Hepatocyte (in vitro differentiated cells): ENCODE data around the gene CEP83. TPM values are rescaled to one million over a fixed set of nuclear protein-coding genes. Genes with fewer than 3 reads are reported as not detected.

Experiments
- DNase-seq: peaks from one replicate; pipeline ENCODE4 v3.0.0-alpha.2; 2016; ENCODE audit warnings: low spot score
- H2AFZ ChIP-seq: fragments of 200-600 bp; sonication (generic); 2 replicates; pipeline ENCODE4 v1.6.0; 2016; ENCODE audit warnings: antibody characterized with exemption, mild to moderate bottlenecking
- H3K27ac ChIP-seq: fragments of 200-600 bp; sonication (generic); 2 replicates; pipeline ENCODE4 v1.5.1; 2016; ENCODE audit warnings: mild to moderate bottlenecking
- H3K27me3 ChIP-seq: fragments of 200-600 bp; sonication (generic); 2 replicates; pipeline ENCODE4 v1.6.1; 2016
- H3K36me3 ChIP-seq: fragments of 200-600 bp; sonication (generic); replicated peaks from 2 replicates; pipeline ENCODE4 v1.5.1; 2016; ENCODE audit warnings: low read depth; ENCODE audit not compliant: insufficient read depth
- H3K4me1 ChIP-seq: fragments of 200-600 bp; sonication (generic); 2 replicates; pipeline ENCODE4 v1.5.1; 2016; ENCODE audit warnings: mild to moderate bottlenecking, moderate library complexity; ENCODE audit not compliant: insufficient read depth
- H3K4me2 ChIP-seq: fragments of 200-600 bp; sonication (generic); 2 replicates; pipeline ENCODE4 v1.6.0; 2016
- H3K4me3 ChIP-seq: fragments of 200-600 bp; sonication (generic); 2 replicates; pipeline ENCODE4 v1.5.1; 2016; ENCODE audit warnings: mild to moderate bottlenecking
- H3K79me2 ChIP-seq: fragments of 200-600 bp; sonication (generic); 2 replicates; pipeline ENCODE4 v1.6.0; 2017; ENCODE audit warnings: mild to moderate bottlenecking
- H3K9me2 ChIP-seq: fragments of 200-600 bp; sonication (generic); replicated peaks from 2 replicates; pipeline ENCODE4 v1.6.0; 2017; ENCODE audit warnings: mild to moderate bottlenecking; ENCODE audit not compliant: insufficient read depth
- H3K9me3 ChIP-seq: fragments of 200-600 bp; sonication (generic); 2 replicates; pipeline ENCODE4 v1.5.1; 2016; ENCODE audit warnings: low read depth, mild to moderate bottlenecking
- H4K20me1 ChIP-seq: fragments of 200-600 bp; sonication (generic); 2 replicates; pipeline ENCODE4 v1.6.0; 2016; ENCODE audit warnings: mild to moderate bottlenecking; ENCODE audit not compliant: insufficient read depth, poor library complexity, severe bottlenecking
- CTCF ChIP-seq: fragments of 200-600 bp; sonication (generic); IDR thresholded peaks from 2 replicates; pipeline ENCODE4 v1.5.1; 2016; ENCODE audit warnings: antibody characterized with exemption, mild to moderate bottlenecking; ENCODE audit not compliant: poor library complexity
- EZH2 ChIP-seq: fragments of 200-600 bp; sonication (generic); IDR thresholded peaks from 2 replicates; pipeline ENCODE4 v1.6.1; 2016; ENCODE audit warnings: antibody characterized with exemption, mild to moderate bottlenecking, borderline replicate concordance
- EZH2phosphoT487 ChIP-seq: fragments of 200-600 bp; sonication (generic); IDR thresholded peaks from one replicate; pipeline ENCODE4 v1.6.1; 2018; ENCODE audit warnings: antibody characterized with exemption, mild to moderate bottlenecking, low read depth, moderate library complexity; ENCODE audit not compliant: unreplicated experiment, severe bottlenecking
- WGBS: methylation state at CpG from one replicate; pipeline ENCODE4 v1.1.6; 2016; ENCODE audit warnings: low lambda C conversion rate; ENCODE audit errors: missing lambda C conversion rate; 5-methylcytosine and 5-hydroxymethylcytosine counted together
- polyA plus RNA-seq: library from polyadenylated mRNA; unstranded; fragments of >200 nt; fragmentation: Nextera tagmentation; extraction: Ambion mirVana; gene quantifications from 2 replicates; pipeline ENCODE4 v1.2.1, GENCODE V29; 2016
- total RNA-seq: library from RNA; depleted of rRNA; stranded (reverse); fragments of >200 nt; gene quantifications from 2 replicates; pipeline ENCODE4 v1.2.3, GENCODE V29; 2014

The CEP83 gene
- total and polyA plus RNA-seq, 2 experiments from 2014 or later, result 3.7 to 20.1 TPM

- no peak overlapping the region for H3K27ac ChIP-seq
- no peaks in the 10 kb centered on the region for H4K20me1 ChIP-seq
- no peak overlapping the region for H3K4me2 ChIP-seq
- H3K4me1 ChIP-seq, result no peaks in the 10 kb centered on the region
- 31% methylated on average over 2 of the region's 2 CpGs for WGBS
- H3K9me3 ChIP-seq, result no peaks in the 10 kb centered on the region
- H3K9me2 ChIP-seq, result no peaks in the 10 kb centered on the region
- no peak overlapping the region for H2AFZ ChIP-seq
- no peak overlapping the region for H3K4me3 ChIP-seq
- H3K27me3 ChIP-seq, result no peaks in the 10 kb centered on the region
- H3K79me2 ChIP-seq, result no peaks in the 10 kb centered on the region
- no peak for TF ChIP-seq EZH2
- no peak for TF ChIP-seq CTCF
- TF ChIP-seq EZH2phosphoT487, result no peak
- no peaks in the 10 kb centered on the region for H3K36me3 ChIP-seq
- no peak for DNase-seq
Observed at GRCh38 chr12:94488463-94488862, 28.8 kb upstream of the CEP83 start.

DNA sequence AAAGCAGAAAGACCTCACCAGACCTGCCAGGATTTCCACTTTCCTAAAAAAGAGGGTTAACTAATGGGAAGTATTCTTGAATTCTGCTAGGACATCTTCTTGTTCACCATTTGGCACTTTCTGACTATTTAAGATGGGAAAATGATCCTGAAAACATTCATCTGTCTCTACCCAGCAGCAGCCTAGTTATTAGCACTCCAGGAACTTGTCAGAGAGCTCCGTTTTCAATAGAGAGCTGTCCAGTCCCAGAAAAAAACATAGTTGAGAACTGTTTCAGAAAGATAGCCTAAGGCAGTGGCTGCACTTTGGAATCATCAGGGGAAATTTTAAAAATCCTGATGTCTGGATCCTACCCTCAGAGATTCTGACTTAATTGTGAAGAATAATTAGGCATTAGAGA lies 22.1 kb upstream of the CEP83 start:
- Histone ChIP-seq H3K4me1 (no peaks in the 10 kb centered on the region), H3K9me2 (no peaks in the 10 kb centered on the region), H3K36me3 (no peaks in the 10 kb centered on the region), H2AFZ (no peak overlapping the region), H3K4me2 (no peak overlapping the region), H3K9me3 (no peaks in the 10 kb centered on the region), H3K4me3 (no peak overlapping the region), H4K20me1 (no peaks in the 10 kb centered on the region), H3K27me3 (peaks cover 8% of the 10 kb centered on the region), H3K79me2 (no peaks in the 10 kb centered on the region), H3K27ac (no peak overlapping the region)
- no peak for DNase-seq
- 40% methylated on average over 1 of the region's 1 CpG for WGBS
- TF ChIP-seq EZH2phosphoT487, result no peak
- TF ChIP-seq CTCF, result no peak
- TF ChIP-seq EZH2, result no peak

GRCh38 chr12:94469522-94469921 lies 9.9 kb upstream of the CEP83 start:
- DNase-seq, result no peak
- Histone ChIP-seq H3K4me2 (no peak overlapping the region), H4K20me1 (no peaks in the 10 kb centered on the region), H3K79me2 (no peaks in the 10 kb centered on the region), H3K9me2 (no peaks in the 10 kb centered on the region), H3K36me3 (no peaks in the 10 kb centered on the region), H2AFZ (no peak overlapping the region), H3K27ac (no peak overlapping the region), H3K27me3 (no peaks in the 10 kb centered on the region), H3K4me1 (no peaks in the 10 kb centered on the region), H3K9me3 (no peaks in the 10 kb centered on the region), H3K4me3 (no peak overlapping the region)
- TF ChIP-seq CTCF (no peak), EZH2phosphoT487 (no peak), EZH2 (no peak)
- 96% methylated on average over 8 of the region's 8 CpGs for WGBS

DNA sequence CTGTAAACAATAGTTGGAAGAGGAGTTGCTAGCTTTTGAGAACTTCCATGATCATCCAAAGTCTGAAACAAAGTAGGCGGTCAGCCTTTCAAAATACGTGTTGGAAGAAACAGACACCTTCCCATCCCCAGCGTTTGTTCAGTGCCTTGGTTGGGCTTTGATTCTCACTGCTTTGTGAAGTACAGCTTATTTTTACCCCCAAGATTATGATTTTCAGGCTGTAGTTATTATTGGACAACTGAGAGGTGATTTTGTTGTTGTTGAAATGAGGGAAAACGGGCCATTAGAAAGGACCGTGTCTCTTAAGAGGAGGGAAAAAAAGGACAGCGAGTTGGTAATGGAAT lies 921 bp upstream of the CEP83 start:
- Histone ChIP-seq H3K27me3 (no peaks in the 10 kb centered on the region), H3K79me2 (peaks cover 21% of the 10 kb centered on the region), H3K9me2 (no peaks in the 10 kb centered on the region), H3K9me3 (no peaks in the 10 kb centered on the region), H3K27ac (peak overlapping the region; percentile 91), H2AFZ (peak overlapping the region; percentile 72), H4K20me1 (no peaks in the 10 kb centered on the region), H3K4me3 (peak overlapping the region; percentile 43), H3K4me2 (peak overlapping the region; percentile 87), H3K36me3 (no peaks in the 10 kb centered on the region), H3K4me1 (peaks cover 6% of the 10 kb centered on the region)
- TF ChIP-seq EZH2phosphoT487 (no peak), CTCF (no peak), EZH2 (no peak)
- no peak for DNase-seq
- WGBS, result 26% methylated on average over 6 of the region's 6 CpGs
